Esophagus muscularis mucosa (tissue), 3 donors: ENCODE measurements around the gene MSANTD4.

Source experiments
- POLR2A ChIP-seq: fragments of 450-650 bp; IDR thresholded peaks from one replicate; pipeline ENCODE4 v1.6.1; 2017; ENCODE audit warnings: antibody characterized with exemption, moderate library complexity, mild to moderate bottlenecking, low read depth
- TF ChIP-seq, protein P1 (sequence below), 3 experiments: fragments of 200-600 bp in 2 of 3; fragments of 450-650 bp in 1 of 3; sonication (generic) in 2 of 3; IDR thresholded peaks; one replicate each; pipeline ENCODE4 v1.5.1; 2017 to 2019; ENCODE audit warnings: antibody characterized with exemption in 3 of 3, mild to moderate bottlenecking in 2 of 3, moderate library complexity in 1 of 3

DNA sequence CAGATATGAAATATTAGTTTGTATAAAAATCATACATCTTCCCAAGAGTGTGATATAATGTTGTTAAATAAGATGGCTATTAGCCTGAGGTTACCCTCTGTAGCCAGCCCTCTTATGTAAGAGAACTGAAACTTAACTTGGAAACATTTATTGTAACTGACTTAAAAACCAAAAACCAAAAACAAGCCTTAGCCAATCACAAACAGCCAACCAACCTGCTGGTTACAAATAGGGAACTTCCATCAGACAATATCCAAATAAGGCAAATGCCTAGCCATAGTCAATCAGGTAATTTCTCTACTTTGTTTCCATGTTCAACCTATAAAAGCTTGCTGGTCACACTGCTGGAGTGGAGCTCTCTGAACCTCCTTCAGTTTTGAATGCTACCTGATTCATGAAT lies 41.0 kb upstream of the MSANTD4 start:
- TF ChIP-seq, protein P1, sequence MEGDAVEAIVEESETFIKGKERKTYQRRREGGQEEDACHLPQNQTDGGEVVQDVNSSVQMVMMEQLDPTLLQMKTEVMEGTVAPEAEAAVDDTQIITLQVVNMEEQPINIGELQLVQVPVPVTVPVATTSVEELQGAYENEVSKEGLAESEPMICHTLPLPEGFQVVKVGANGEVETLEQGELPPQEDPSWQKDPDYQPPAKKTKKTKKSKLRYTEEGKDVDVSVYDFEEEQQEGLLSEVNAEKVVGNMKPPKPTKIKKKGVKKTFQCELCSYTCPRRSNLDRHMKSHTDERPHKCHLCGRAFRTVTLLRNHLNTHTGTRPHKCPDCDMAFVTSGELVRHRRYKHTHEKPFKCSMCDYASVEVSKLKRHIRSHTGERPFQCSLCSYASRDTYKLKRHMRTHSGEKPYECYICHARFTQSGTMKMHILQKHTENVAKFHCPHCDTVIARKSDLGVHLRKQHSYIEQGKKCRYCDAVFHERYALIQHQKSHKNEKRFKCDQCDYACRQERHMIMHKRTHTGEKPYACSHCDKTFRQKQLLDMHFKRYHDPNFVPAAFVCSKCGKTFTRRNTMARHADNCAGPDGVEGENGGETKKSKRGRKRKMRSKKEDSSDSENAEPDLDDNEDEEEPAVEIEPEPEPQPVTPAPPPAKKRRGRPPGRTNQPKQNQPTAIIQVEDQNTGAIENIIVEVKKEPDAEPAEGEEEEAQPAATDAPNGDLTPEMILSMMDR (IDR thresholded peaks at IDR 0.05) = no peak
- TF ChIP-seq POLR2A = no peak
